Thyroid gland (tissue), 4 donors: ENCODE results near the gene AZIN2.

Experiments used
- CTCF ChIP-seq, 6 experiments: fragments of 200-600 bp in 3 of 6; fragments of 450-650 bp in 3 of 6; sonication (generic) in 3 of 6; IDR thresholded peaks; one replicate each; pipeline ENCODE4 v1.5.1; 2016 to 2019; ENCODE audit warnings: antibody characterized with exemption in 6 of 6, mild to moderate bottlenecking in 2 of 6, inconsistent platforms in 1 of 6, moderate library complexity in 1 of 6
- POLR2A ChIP-seq, 2 donors: fragments of 450-650 bp; IDR thresholded peaks; one replicate each; pipeline ENCODE4 v1.6.1; 2017; ENCODE audit warnings: antibody characterized with exemption in 2 of 2, mild to moderate bottlenecking in 2 of 2, moderate library complexity in 1 of 2

GRCh38 chr1:33088119-33088906 is 7.4 kb downstream of the AZIN2 start:
- TF ChIP-seq CTCF (IDR thresholded peaks at IDR 0.05): no peak
- no peak for TF ChIP-seq POLR2A (IDR thresholded peaks at IDR 0.05)
